C4-2B (cell line): ENCODE data around the gene BTBD3.

ENCODE experiments used
- ZFX ChIP-seq: fragments of 450-650 bp; IDR thresholded peaks from 2 replicates; pipeline ENCODE4 v1.6.1; 2017
- TF ChIP-seq, protein P1 (sequence below): fragments of 450-650 bp; conservative IDR thresholded peaks from 2 replicates; pipeline ENCODE4 v1.5.1; 2017; ENCODE audit warnings: mild to moderate bottlenecking

DNA sequence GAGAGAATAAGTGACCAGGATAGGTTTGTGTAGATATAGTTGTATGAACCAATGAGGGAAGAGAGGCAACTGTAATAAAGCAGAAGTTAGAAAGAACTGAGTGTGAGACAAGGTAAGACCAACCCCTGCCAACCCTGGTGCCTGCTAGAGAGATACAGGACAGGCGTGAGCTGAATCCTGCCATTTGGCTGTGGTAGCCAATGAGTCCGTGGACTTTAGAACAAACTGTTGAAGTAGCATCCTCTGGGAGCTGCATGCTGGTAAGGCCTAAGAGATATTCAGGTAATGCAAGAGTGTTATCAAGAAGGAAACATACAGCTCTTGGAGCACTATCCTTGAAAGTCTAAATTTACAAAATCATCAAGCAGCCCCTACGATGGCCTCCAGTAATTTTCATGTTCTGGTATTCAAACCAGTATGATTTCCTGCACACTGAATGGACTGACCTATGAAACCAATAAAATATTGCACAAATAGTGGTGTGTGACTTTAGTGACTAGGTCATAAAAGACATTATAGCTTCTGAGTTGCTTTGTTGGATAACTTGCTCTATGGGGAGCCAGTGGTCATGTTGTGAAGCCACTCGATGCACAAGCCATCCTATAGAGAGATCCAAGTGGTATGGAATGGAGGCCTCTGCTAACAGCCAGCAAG, 24.0 kb downstream of the BTBD3 start:
- TF ChIP-seq, protein P1, sequence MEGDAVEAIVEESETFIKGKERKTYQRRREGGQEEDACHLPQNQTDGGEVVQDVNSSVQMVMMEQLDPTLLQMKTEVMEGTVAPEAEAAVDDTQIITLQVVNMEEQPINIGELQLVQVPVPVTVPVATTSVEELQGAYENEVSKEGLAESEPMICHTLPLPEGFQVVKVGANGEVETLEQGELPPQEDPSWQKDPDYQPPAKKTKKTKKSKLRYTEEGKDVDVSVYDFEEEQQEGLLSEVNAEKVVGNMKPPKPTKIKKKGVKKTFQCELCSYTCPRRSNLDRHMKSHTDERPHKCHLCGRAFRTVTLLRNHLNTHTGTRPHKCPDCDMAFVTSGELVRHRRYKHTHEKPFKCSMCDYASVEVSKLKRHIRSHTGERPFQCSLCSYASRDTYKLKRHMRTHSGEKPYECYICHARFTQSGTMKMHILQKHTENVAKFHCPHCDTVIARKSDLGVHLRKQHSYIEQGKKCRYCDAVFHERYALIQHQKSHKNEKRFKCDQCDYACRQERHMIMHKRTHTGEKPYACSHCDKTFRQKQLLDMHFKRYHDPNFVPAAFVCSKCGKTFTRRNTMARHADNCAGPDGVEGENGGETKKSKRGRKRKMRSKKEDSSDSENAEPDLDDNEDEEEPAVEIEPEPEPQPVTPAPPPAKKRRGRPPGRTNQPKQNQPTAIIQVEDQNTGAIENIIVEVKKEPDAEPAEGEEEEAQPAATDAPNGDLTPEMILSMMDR, result no peak
- TF ChIP-seq ZFX, result no peak
